ENCODE results near the gene TPM1. TPM values are rescaled to one million over a fixed set of nuclear protein-coding genes. Genes with fewer than 3 reads are reported as not detected.
"Not testable (repeated sequence)": the region's sequence is repeated elsewhere in the genome, so short reads cannot be mapped to it uniquely, and the experiment has no call there.

The TPM1 gene
- total and polyA plus RNA-seq, 2 donors (not counting 1 experiment from before 2014, with no cell fraction given), result 224 to 1,732 TPM

DNA sequence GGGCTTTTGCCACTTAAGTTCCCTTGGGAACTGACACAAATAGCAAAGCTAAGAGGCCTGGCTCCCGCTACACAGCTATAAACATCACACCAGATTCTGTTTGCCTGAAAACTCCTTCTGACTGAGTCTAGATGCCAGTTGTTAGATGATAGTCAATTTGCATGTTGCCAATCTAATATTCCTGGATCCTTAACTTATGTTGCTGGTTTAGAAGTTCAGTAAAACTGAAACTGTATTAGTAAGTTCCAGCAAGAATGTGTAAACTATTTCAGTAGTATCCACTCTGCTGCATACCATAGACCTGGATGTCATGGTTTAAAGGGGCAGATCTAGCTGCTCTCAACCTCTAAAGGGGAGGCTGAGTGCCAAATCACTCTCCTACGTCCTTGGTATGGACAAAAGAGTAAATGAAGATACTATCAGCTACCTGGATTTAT is 52.0 kb downstream of the TPM1 start:
- Histone ChIP-seq H3K27me3 (ENCODE audit: control insufficient read depth, insufficient read depth, low read length) (no peaks in the 10 kb centered on the region), H3K36me3 (ENCODE audit: control insufficient read depth, insufficient read depth, low read length) (no peaks in the 10 kb centered on the region), H3K4me2 (ENCODE audit: extremely low read depth, insufficient read depth, low read length) (peak overlapping the region; percentile 79), H3K4me3 (replicated peaks in 1 of 4; ENCODE audit: control extremely low read depth in 1 of 4, insufficient read depth in 1 of 4, low read depth in 3 of 4, low read length in 4 of 4) (no peak overlapping the region), H3K4me1 (ENCODE audit: control insufficient read depth, extremely low read depth, insufficient read depth, low read length) (peaks cover 13% of the 10 kb centered on the region), H4K20me1 (ENCODE audit: control insufficient read depth, extremely low read depth, insufficient read depth, low read length) (no peaks in the 10 kb centered on the region), H3K27ac (ENCODE audit: insufficient read depth, low read length) (peak overlapping the region; percentile 59), H2AFZ (ENCODE audit: low read length) (no peak overlapping the region), H3K9me3 (ENCODE audit: control insufficient read depth, insufficient read depth, low read depth, low read length) (no peaks in the 10 kb centered on the region), H3K9ac (ENCODE audit: insufficient read depth, low read length) (no peak overlapping the region), H3K79me2 (ENCODE audit: control insufficient read depth, insufficient read depth, low read length) (no peaks in the 10 kb centered on the region)
- no peak for TF ChIP-seq EZH2 (IDR thresholded peaks at IDR 0.05; ENCODE audit: low read length, missing control alignments)
- TF ChIP-seq, protein P1, sequence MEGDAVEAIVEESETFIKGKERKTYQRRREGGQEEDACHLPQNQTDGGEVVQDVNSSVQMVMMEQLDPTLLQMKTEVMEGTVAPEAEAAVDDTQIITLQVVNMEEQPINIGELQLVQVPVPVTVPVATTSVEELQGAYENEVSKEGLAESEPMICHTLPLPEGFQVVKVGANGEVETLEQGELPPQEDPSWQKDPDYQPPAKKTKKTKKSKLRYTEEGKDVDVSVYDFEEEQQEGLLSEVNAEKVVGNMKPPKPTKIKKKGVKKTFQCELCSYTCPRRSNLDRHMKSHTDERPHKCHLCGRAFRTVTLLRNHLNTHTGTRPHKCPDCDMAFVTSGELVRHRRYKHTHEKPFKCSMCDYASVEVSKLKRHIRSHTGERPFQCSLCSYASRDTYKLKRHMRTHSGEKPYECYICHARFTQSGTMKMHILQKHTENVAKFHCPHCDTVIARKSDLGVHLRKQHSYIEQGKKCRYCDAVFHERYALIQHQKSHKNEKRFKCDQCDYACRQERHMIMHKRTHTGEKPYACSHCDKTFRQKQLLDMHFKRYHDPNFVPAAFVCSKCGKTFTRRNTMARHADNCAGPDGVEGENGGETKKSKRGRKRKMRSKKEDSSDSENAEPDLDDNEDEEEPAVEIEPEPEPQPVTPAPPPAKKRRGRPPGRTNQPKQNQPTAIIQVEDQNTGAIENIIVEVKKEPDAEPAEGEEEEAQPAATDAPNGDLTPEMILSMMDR (conservative IDR thresholded peaks at IDR 0.05 in 1 of 2, IDR thresholded peaks at IDR 0.05 in 1 of 2; ENCODE audit: low read depth in 1 of 2, low read length in 2 of 2), result no peak
- DNase-seq (ENCODE audit: low read depth in 2 of 2), result peak; percentile 59 to 87

DNA sequence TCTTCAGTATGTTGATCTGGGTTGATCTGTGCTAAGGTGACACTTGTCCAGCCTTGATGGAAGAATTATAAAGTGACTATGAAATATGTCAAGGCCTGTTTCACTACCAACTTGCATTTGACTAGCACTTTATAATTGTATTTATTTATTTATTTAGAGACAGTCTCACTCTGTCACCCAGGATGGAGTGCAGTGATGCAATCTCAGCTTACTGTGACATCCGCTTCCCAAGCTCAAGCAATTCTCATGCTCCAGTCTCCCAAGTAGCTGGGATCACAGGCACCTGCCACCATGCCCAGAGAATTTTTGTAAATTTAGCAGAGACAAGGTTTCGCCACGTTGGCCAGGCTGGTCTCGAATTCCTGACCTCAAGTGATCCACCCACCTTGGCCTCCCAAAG is 53.6 kb downstream of the TPM1 start:
- Histone ChIP-seq H3K27ac (ENCODE audit: insufficient read depth, low read length) (no peak overlapping the region), H3K4me1 (ENCODE audit: control insufficient read depth, extremely low read depth, insufficient read depth, low read length) (peaks cover 9% of the 10 kb centered on the region), H4K20me1 (ENCODE audit: control insufficient read depth, extremely low read depth, insufficient read depth, low read length) (no peaks in the 10 kb centered on the region), H3K9me3 (ENCODE audit: control insufficient read depth, insufficient read depth, low read depth, low read length) (no peaks in the 10 kb centered on the region), H3K79me2 (ENCODE audit: control insufficient read depth, insufficient read depth, low read length) (no peaks in the 10 kb centered on the region), H2AFZ (ENCODE audit: low read length) (no peak overlapping the region), H3K27me3 (ENCODE audit: control insufficient read depth, insufficient read depth, low read length) (no peaks in the 10 kb centered on the region), H3K36me3 (ENCODE audit: control insufficient read depth, insufficient read depth, low read length) (no peaks in the 10 kb centered on the region), H3K9ac (ENCODE audit: insufficient read depth, low read length) (no peak overlapping the region), H3K4me2 (ENCODE audit: extremely low read depth, insufficient read depth, low read length) (no peak overlapping the region), H3K4me3 (replicated peaks in 1 of 4; ENCODE audit: control extremely low read depth in 1 of 4, insufficient read depth in 1 of 4, low read depth in 3 of 4, low read length in 4 of 4) (no peak overlapping the region)
- TF ChIP-seq, protein P1 (conservative IDR thresholded peaks at IDR 0.05 in 1 of 2, IDR thresholded peaks at IDR 0.05 in 1 of 2; ENCODE audit: low read depth in 1 of 2, low read length in 2 of 2), result no peak
- no peak for TF ChIP-seq EZH2 (IDR thresholded peaks at IDR 0.05; ENCODE audit: low read length, missing control alignments)
- DNase-seq (ENCODE audit: low read depth in 2 of 2), result no peak

DNA sequence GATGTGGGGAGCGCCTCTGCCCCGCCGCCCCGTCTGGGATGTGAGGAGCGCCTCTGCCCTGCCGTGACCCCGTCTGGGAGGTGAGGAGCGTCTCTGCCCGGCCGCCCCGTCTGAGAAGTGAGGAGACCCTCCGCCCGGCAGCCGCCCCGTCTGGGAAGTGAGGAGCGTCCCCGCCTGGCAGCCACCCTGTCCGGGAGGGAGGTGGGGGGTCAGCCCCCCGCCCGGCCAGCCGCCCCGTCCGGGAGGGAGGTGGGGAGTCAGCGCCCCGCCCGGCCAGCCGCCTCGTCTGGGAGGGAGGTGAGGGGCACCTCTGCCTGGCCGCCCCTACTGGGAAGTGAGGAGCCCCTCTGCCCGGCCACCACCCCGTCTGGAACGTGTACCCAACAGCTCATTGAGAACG is 56.4 kb downstream of the TPM1 start:
- not testable (repeated sequence) for H3K4me2 ChIP-seq (ENCODE audit: extremely low read depth, insufficient read depth, low read length); H3K27ac ChIP-seq (ENCODE audit: insufficient read depth, low read length); H4K20me1 ChIP-seq (ENCODE audit: control insufficient read depth, extremely low read depth, insufficient read depth, low read length); H3K4me3 ChIP-seq (replicated peaks in 1 of 4; ENCODE audit: control extremely low read depth in 1 of 4, insufficient read depth in 1 of 4, low read depth in 3 of 4, low read length in 4 of 4); H2AFZ ChIP-seq (ENCODE audit: low read length); H3K9ac ChIP-seq (ENCODE audit: insufficient read depth, low read length); H3K4me1 ChIP-seq (ENCODE audit: control insufficient read depth, extremely low read depth, insufficient read depth, low read length); DNase-seq (ENCODE audit: low read depth in 2 of 2); H3K9me3 ChIP-seq (ENCODE audit: control insufficient read depth, insufficient read depth, low read depth, low read length); H3K36me3 ChIP-seq (ENCODE audit: control insufficient read depth, insufficient read depth, low read length); H3K27me3 ChIP-seq (ENCODE audit: control insufficient read depth, insufficient read depth, low read length); H3K79me2 ChIP-seq (ENCODE audit: control insufficient read depth, insufficient read depth, low read length)

DNA sequence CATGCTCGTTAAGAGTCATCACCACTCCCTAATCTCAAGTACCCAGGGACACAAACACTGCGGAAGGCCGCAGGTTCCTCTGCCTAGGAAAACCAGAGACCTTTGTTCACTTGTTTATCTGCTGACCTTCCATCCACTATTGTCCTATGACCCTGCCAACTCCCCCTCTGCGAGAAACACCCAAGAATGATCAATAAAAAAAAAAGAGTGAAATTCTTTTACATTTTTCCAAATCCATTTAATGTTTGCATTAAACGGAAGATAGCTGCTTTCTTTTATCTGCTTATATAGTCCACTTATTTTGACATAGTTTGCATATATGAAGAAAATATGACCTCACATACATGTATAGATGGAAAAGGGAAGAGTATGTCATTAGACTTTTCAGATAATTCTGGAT is 57.0 kb downstream of the TPM1 start:
- not testable (repeated sequence) for H3K36me3 ChIP-seq (ENCODE audit: control insufficient read depth, insufficient read depth, low read length); H2AFZ ChIP-seq (ENCODE audit: low read length); H3K27me3 ChIP-seq (ENCODE audit: control insufficient read depth, insufficient read depth, low read length); DNase-seq (ENCODE audit: low read depth in 2 of 2); H4K20me1 ChIP-seq (ENCODE audit: control insufficient read depth, extremely low read depth, insufficient read depth, low read length); H3K79me2 ChIP-seq (ENCODE audit: control insufficient read depth, insufficient read depth, low read length); H3K9me3 ChIP-seq (ENCODE audit: control insufficient read depth, insufficient read depth, low read depth, low read length); H3K4me2 ChIP-seq (ENCODE audit: extremely low read depth, insufficient read depth, low read length); H3K27ac ChIP-seq (ENCODE audit: insufficient read depth, low read length); H3K4me1 ChIP-seq (ENCODE audit: control insufficient read depth, extremely low read depth, insufficient read depth, low read length); H3K4me3 ChIP-seq (replicated peaks in 1 of 4; ENCODE audit: control extremely low read depth in 1 of 4, insufficient read depth in 1 of 4, low read depth in 3 of 4, low read length in 4 of 4); H3K9ac ChIP-seq (ENCODE audit: insufficient read depth, low read length)
